HepG2 (cell line): ENCODE measurements around the gene TRMT10C. TPM values are rescaled to one million over a fixed set of nuclear protein-coding genes. Genes with fewer than 3 reads are reported as not detected.
A peak's percentile ranks its signal among the peaks of the same experiment; 100 is the strongest.

Experiments
- BORCS8-MEF2B ChIP-seq: sonication (generic); formaldehyde crosslinking; IDR thresholded peaks from 2 replicates; pipeline ENCODE4 v1.8.0; 2022; ENCODE audit warnings: mild to moderate bottlenecking, missing genetic modification reagents
- BRF2 ChIP-seq: sonication (generic); formaldehyde crosslinking; IDR thresholded peaks from 2 replicates; pipeline ENCODE4 v1.8.1; 2022; ENCODE audit warnings: mild to moderate bottlenecking, missing genetic modification reagents
- FLYWCH1 ChIP-seq: sonication (generic); formaldehyde crosslinking; IDR thresholded peaks from 2 replicates; pipeline ENCODE4 v1.8.1; 2023; ENCODE audit warnings: mild to moderate bottlenecking, missing genetic modification reagents
- FOSL2 ChIP-seq: sonication (generic); formaldehyde crosslinking; IDR thresholded peaks from 2 replicates; pipeline ENCODE4 v1.4.0; 2020; ENCODE audit warnings: missing genetic modification reagents
- FOXA1 ChIP-seq, 2 experiments: fragments of 450-650 bp in 1 of 2; sonication (generic) in 1 of 2; formaldehyde crosslinking in 1 of 2; IDR thresholded peaks; 2 replicates each; pipeline versions ENCODE4 v1.4.0 to v1.6.1; 2016 to 2020; ENCODE audit warnings: missing genetic modification reagents in 1 of 2
- KLF16 ChIP-seq, 2 experiments: sonication (generic) in 1 of 2; formaldehyde crosslinking in 1 of 2; IDR thresholded peaks; 2 replicates each; pipeline versions ENCODE4 v1.6.1 to v1.8.0; 2016 to 2023; ENCODE audit warnings: missing genetic modification reagents in 2 of 2, missing compliant biosample characterization in 1 of 2
- LCORL ChIP-seq, 2 experiments: fragments of 450-650 bp in 1 of 2; sonication (generic) in 1 of 2; formaldehyde crosslinking in 1 of 2; IDR thresholded peaks; 2 replicates each; pipeline versions ENCODE4 v1.5.0 to v1.6.1; 2017 to 2020; ENCODE audit warnings: antibody characterized with exemption in 1 of 2, missing genetic modification reagents in 1 of 2
- NCOA1 ChIP-seq: sonication (generic); formaldehyde crosslinking; IDR thresholded peaks from 2 replicates; pipeline ENCODE4 v1.9.0; 2021; ENCODE audit warnings: missing genetic modification reagents
- PHF21A ChIP-seq: sonication (generic); formaldehyde crosslinking; IDR thresholded peaks from 2 replicates; pipeline ENCODE4 v1.5.0; 2020; ENCODE audit warnings: mild to moderate bottlenecking, missing genetic modification reagents
- POLR2AphosphoS5 ChIP-seq: IDR thresholded peaks from 2 replicates; pipeline ENCODE4 v1.6.1; 2012; ENCODE audit warnings: low read depth, low read length
- REPIN1 ChIP-seq: sonication (generic); formaldehyde crosslinking; IDR thresholded peaks from 2 replicates; pipeline ENCODE4 v1.8.0; 2022; ENCODE audit warnings: missing genetic modification reagents, low read depth, mild to moderate bottlenecking, borderline replicate concordance
- TAF1 ChIP-seq: sonication (generic); formaldehyde crosslinking; IDR thresholded peaks from 2 replicates; pipeline ENCODE4 v1.4.0; 2020; ENCODE audit warnings: missing genetic modification reagents
- ZMYM4 ChIP-seq: sonication (generic); formaldehyde crosslinking; IDR thresholded peaks from 2 replicates; pipeline ENCODE4 v1.8.1; 2023; ENCODE audit warnings: mild to moderate bottlenecking, missing genetic modification reagents
- ZNF143 ChIP-seq: sonication (generic); formaldehyde crosslinking; IDR thresholded peaks from 2 replicates; pipeline ENCODE4 v1.4.0; 2020; ENCODE audit warnings: missing genetic modification reagents
- ZNF350 ChIP-seq: sonication (generic); formaldehyde crosslinking; IDR thresholded peaks from 2 replicates; pipeline ENCODE4 v1.4.0; 2020; ENCODE audit warnings: mild to moderate bottlenecking, low read depth, missing genetic modification reagents, borderline replicate concordance
- ZNF530 ChIP-seq: sonication (generic); formaldehyde crosslinking; IDR thresholded peaks from 2 replicates; pipeline ENCODE4 v1.5.0; 2020; ENCODE audit warnings: low read depth, mild to moderate bottlenecking, missing genetic modification reagents
- ZNF776 ChIP-seq: sonication (generic); formaldehyde crosslinking; IDR thresholded peaks from 2 replicates; pipeline ENCODE4 v1.4.0; 2020; ENCODE audit warnings: mild to moderate bottlenecking, missing genetic modification reagents
- polyA plus RNA-seq, 8 experiments: library from polyadenylated mRNA; depleted of rRNA in 3 of 8; stranded (reverse) in 7 of 8; unstranded in 1 of 8; fragments of >200 nt; fragmentation: Illumina TruSeq in 4 of 8; extraction: Trizol in 4 of 8; gene quantifications; 2 replicates each; pipeline versions ENCODE4 v1.2.1 to v1.2.3, GENCODE V29; 2011 to 2016; ENCODE audit warnings: low read depth in 4 of 8, missing spikeins in 1 of 8, mixed read lengths in 1 of 8; ENCODE audit not compliant: insufficient read depth in 1 of 8
- total RNA-seq, 5 experiments: library from RNA; depleted of rRNA; stranded (reverse); fragments of >200 nt; fragmentation: Illumina TruSeq; extraction: Trizol; gene quantifications; 2 replicates each; pipeline ENCODE4 v1.2.3, GENCODE V29; 2016; ENCODE audit warnings: low read depth in 1 of 5
- TF ChIP-seq, protein P1 (sequence below): sonication (generic); formaldehyde crosslinking; IDR thresholded peaks from 2 replicates; pipeline ENCODE4 v1.4.0; 2020; ENCODE audit warnings: mild to moderate bottlenecking, missing genetic modification reagents
- TF ChIP-seq, protein P2 (sequence below): sonication (generic); formaldehyde crosslinking; IDR thresholded peaks from 2 replicates; pipeline ENCODE4 v1.4.0; 2020; ENCODE audit warnings: missing genetic modification reagents, borderline replicate concordance
- TF ChIP-seq, protein P3 (sequence below): sonication (generic); formaldehyde crosslinking; IDR thresholded peaks from 2 replicates; pipeline ENCODE4 v1.4.0; 2020; ENCODE audit warnings: mild to moderate bottlenecking, missing genetic modification reagents
- TF ChIP-seq, protein P4 (sequence below): sonication (generic); formaldehyde crosslinking; IDR thresholded peaks from 2 replicates; pipeline ENCODE4 v1.8.1; 2022; ENCODE audit warnings: low read depth, mild to moderate bottlenecking, missing genetic modification reagents

TRMT10C gene
- total and polyA plus RNA-seq, 2 of the 13 experiments (the other 11 are each of a cell fraction or from before 2014, with no cell fraction given), result 10.8 to 39.2 TPM

DNA sequence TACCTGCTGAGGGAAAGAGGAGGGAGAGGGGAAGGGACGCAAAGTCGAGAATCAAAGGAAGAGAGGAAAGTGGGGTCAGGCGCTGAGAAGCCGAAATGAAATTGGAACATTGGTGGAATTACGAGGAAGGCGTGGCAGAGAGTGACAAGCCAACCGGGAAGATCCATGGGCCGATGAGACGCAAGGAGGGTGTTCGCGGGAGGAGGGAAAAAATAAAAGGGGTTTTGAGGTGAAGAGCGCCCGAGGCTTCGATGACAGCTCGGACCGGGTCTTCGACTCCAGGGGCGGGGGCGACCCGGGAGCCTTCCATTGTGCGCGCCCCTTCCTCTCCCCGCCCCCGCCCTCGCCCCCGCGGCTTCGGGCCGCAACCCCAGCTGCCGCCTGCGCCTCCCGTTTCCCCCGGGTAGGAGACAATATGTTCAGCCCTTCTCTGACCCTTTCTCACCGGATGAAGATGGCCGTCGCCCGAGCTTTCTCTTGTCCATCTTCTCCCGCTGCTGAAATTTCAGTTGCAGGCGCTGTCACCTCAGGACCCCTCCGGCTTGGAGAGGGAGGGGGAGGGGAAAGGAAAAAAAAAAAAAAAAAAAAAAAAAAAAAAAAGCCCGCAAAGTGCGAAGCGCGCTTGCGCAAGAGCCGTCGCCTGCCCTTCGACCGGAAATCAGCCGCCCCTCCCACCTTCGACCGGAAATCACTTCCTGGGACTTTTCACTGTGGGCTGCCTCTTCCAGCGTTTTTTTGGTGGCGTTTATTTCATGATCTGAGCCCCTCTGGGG lies 48.8 kb upstream of the TRMT10C start, which contains the start of gene SENP7 (continued):
- TF ChIP-seq, protein P1, sequence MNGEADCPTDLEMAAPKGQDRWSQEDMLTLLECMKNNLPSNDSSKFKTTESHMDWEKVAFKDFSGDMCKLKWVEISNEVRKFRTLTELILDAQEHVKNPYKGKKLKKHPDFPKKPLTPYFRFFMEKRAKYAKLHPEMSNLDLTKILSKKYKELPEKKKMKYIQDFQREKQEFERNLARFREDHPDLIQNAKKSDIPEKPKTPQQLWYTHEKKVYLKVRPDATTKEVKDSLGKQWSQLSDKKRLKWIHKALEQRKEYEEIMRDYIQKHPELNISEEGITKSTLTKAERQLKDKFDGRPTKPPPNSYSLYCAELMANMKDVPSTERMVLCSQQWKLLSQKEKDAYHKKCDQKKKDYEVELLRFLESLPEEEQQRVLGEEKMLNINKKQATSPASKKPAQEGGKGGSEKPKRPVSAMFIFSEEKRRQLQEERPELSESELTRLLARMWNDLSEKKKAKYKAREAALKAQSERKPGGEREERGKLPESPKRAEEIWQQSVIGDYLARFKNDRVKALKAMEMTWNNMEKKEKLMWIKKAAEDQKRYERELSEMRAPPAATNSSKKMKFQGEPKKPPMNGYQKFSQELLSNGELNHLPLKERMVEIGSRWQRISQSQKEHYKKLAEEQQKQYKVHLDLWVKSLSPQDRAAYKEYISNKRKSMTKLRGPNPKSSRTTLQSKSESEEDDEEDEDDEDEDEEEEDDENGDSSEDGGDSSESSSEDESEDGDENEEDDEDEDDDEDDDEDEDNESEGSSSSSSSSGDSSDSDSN (CRISPR knock-in tag), result peak; percentile 61
- no peak for TF ChIP-seq FOSL2 (CRISPR knock-in tag)
- TF ChIP-seq, protein P2, sequence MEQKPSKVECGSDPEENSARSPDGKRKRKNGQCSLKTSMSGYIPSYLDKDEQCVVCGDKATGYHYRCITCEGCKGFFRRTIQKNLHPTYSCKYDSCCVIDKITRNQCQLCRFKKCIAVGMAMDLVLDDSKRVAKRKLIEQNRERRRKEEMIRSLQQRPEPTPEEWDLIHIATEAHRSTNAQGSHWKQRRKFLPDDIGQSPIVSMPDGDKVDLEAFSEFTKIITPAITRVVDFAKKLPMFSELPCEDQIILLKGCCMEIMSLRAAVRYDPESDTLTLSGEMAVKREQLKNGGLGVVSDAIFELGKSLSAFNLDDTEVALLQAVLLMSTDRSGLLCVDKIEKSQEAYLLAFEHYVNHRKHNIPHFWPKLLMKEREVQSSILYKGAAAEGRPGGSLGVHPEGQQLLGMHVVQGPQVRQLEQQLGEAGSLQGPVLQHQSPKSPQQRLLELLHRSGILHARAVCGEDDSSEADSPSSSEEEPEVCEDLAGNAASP (CRISPR knock-in tag), result no peak
- no peak for TF ChIP-seq LCORL (IDR thresholded peaks at IDR 0.05)
- TF ChIP-seq LCORL (CRISPR knock-in tag; IDR thresholded peaks at IDR 0.05), result 0 out of 2 replicates have a peak, but pooled peaks have one; percentile 18
- TF ChIP-seq ZNF530 (CRISPR knock-in tag), result no peak
- peak; percentile 40; the same call in 1 of the 2 replicates for TF ChIP-seq BRF2 (CRISPR knock-in tag)
- TF ChIP-seq POLR2AphosphoS5, result peak; percentile 87
- TF ChIP-seq REPIN1 (CRISPR knock-in tag), result 0 out of 2 replicates have a peak, but pooled peaks have one; percentile 21
- peak; percentile 25; the same call in 1 of the 2 replicates for TF ChIP-seq TAF1 (CRISPR knock-in tag)
- TF ChIP-seq FOXA1 (IDR thresholded peaks at IDR 0.05), result no peak
- no peak for TF ChIP-seq FOXA1 (CRISPR knock-in tag; IDR thresholded peaks at IDR 0.05)
- TF ChIP-seq KLF16 (CRISPR knock-in tag; IDR thresholded peaks at IDR 0.05), result peak in 1 of 2 experiments; percentile 78; a peak in 2 of 4 replicates
- TF ChIP-seq PHF21A (CRISPR knock-in tag), result peak; percentile 63
- no peak for TF ChIP-seq NCOA1 (CRISPR knock-in tag)
- peak; percentile 38; the same call in 1 of the 2 replicates for TF ChIP-seq ZNF350
- TF ChIP-seq BORCS8-MEF2B (CRISPR knock-in tag), result no peak
- TF ChIP-seq FLYWCH1 (CRISPR knock-in tag), result no peak
- TF ChIP-seq ZMYM4 (CRISPR knock-in tag), result peak; percentile 49
- TF ChIP-seq, protein P3, sequence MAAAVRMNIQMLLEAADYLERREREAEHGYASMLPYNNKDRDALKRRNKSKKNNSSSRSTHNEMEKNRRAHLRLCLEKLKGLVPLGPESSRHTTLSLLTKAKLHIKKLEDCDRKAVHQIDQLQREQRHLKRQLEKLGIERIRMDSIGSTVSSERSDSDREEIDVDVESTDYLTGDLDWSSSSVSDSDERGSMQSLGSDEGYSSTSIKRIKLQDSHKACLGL (CRISPR knock-in tag), result no peak
- TF ChIP-seq, protein P4, sequence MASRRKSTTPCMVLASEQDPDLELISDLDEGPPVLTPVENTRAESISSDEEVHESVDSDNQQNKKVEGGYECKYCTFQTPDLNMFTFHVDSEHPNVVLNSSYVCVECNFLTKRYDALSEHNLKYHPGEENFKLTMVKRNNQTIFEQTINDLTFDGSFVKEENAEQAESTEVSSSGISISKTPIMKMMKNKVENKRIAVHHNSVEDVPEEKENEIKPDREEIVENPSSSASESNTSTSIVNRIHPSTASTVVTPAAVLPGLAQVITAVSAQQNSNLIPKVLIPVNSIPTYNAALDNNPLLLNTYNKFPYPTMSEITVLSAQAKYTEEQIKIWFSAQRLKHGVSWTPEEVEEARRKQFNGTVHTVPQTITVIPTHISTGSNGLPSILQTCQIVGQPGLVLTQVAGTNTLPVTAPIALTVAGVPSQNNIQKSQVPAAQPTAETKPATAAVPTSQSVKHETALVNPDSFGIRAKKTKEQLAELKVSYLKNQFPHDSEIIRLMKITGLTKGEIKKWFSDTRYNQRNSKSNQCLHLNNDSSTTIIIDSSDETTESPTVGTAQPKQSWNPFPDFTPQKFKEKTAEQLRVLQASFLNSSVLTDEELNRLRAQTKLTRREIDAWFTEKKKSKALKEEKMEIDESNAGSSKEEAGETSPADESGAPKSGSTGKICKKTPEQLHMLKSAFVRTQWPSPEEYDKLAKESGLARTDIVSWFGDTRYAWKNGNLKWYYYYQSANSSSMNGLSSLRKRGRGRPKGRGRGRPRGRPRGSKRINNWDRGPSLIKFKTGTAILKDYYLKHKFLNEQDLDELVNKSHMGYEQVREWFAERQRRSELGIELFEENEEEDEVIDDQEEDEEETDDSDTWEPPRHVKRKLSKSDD (CRISPR knock-in tag), result no peak
- TF ChIP-seq ZNF776, result no peak
- TF ChIP-seq ZNF143 (CRISPR knock-in tag), result no peak
